IMR-90 (cell line): ENCODE results near the gene GAREM1. TPM values are rescaled to one million over a fixed set of nuclear protein-coding genes. Genes with fewer than 3 reads are reported as not detected.

Experiments
- ATAC-seq: fragments of 200-7000 bp; cut with Tn5 transposase; 2 replicates; pipeline ENCODE4 v1.9.1; 2020; ENCODE audit warnings: low read depth, mild to moderate bottlenecking, moderate library complexity
- BruUV-seq: library from RNA; stranded (reverse); fragments of 400-500 nt; replicated peaks from 2 replicates; lab custom pipeline; 2021; lab: Mats Ljungman, UMichigan
- CTCF ChIA-PET: fragments of 300-600 bp; formaldehyde crosslinking; extraction: SDS; loops from one replicate; lab custom pipeline; 2021; ENCODE audit warnings: antibody characterized with exemption; lab: Yijun Ruan, JAX
- POLR2A ChIA-PET: fragments of 300-600 bp; sonication (Branson Sonifier 250); formaldehyde crosslinking; loops from one replicate; lab custom pipeline; 2022; ENCODE audit warnings: antibody characterized with exemption; ENCODE audit not compliant: unreplicated experiment; lab: Charles Lee
- DNase-seq: peaks from one replicate; pipeline ENCODE4 v3.0.0; 2013
- H2AFZ ChIP-seq: replicated peaks from 2 replicates; pipeline ENCODE3; 2013; ENCODE audit warnings: low read length, mild to moderate bottlenecking; ENCODE audit not compliant: poor library complexity
- H2AK5ac ChIP-seq: 2 replicates; pipeline ENCODE4 v1.6.1; 2013; ENCODE audit warnings: low read depth, low read length, inconsistent platforms
- H2AK9ac ChIP-seq: replicated peaks from 2 replicates; pipeline ENCODE3; 2013; ENCODE audit warnings: mild to moderate bottlenecking, low read depth, low read length, moderate library complexity; ENCODE audit not compliant: poor library complexity
- H2BK120ac ChIP-seq: 2 replicates; pipeline ENCODE4 v1.6.1; 2013; ENCODE audit warnings: low read depth, low read length, inconsistent platforms
- H2BK15ac ChIP-seq: 3 replicates; pipeline ENCODE4 v1.6.1; 2013; ENCODE audit warnings: low read depth, low read length, inconsistent platforms
- H2BK20ac ChIP-seq: 2 replicates; pipeline ENCODE4 v1.6.1; 2013; ENCODE audit warnings: low read depth, mild to moderate bottlenecking, inconsistent platforms, low read length, moderate library complexity
- H2BK5ac ChIP-seq: 2 replicates; pipeline ENCODE4 v1.6.1; 2013; ENCODE audit warnings: mild to moderate bottlenecking, low read depth, low read length, inconsistent platforms; ENCODE audit not compliant: poor library complexity, severe bottlenecking
- H3K14ac ChIP-seq: replicated peaks from 2 replicates; pipeline ENCODE4 v1.6.1; 2013; ENCODE audit warnings: low read depth, low read length, inconsistent platforms
- H3K18ac ChIP-seq: 2 replicates; pipeline ENCODE4 v1.6.1; 2013; ENCODE audit warnings: low read depth, low read length, control low read depth
- H3K23ac ChIP-seq: 2 replicates; pipeline ENCODE4 v1.6.1; 2013; ENCODE audit warnings: low read depth, low read length, inconsistent platforms
- H3K27ac ChIP-seq: 2 replicates; pipeline ENCODE4 v1.5.1; 2013; ENCODE audit warnings: mild to moderate bottlenecking, control low read depth, low read length; ENCODE audit not compliant: insufficient read depth
- H3K27me3 ChIP-seq: 2 replicates; pipeline ENCODE4 v1.6.1; 2013; ENCODE audit warnings: low read length; ENCODE audit not compliant: control insufficient read depth, insufficient read depth
- H3K36me3 ChIP-seq: 2 replicates; pipeline ENCODE4 v1.6.1; 2013; ENCODE audit warnings: low read length, mixed read lengths; ENCODE audit not compliant: control insufficient read depth, insufficient read depth
- H3K4ac ChIP-seq: 2 replicates; pipeline ENCODE4 v1.6.1; 2013; ENCODE audit warnings: low read depth, low read length, inconsistent platforms
- H3K4me1 ChIP-seq: 2 replicates; pipeline ENCODE4 v1.6.1; 2013; ENCODE audit warnings: low read length, mixed read lengths; ENCODE audit not compliant: control insufficient read depth, insufficient read depth
- H3K4me2 ChIP-seq: 2 replicates; pipeline ENCODE4 v1.6.1; 2013; ENCODE audit warnings: low read depth, mild to moderate bottlenecking, control low read depth, low read length, moderate library complexity
- H3K4me3 ChIP-seq: 2 replicates; pipeline ENCODE4 v1.5.1; 2013; ENCODE audit warnings: low read depth, mild to moderate bottlenecking, control low read depth, low read length, moderate library complexity; ENCODE audit not compliant: insufficient read depth
- H3K56ac ChIP-seq: 2 replicates; pipeline ENCODE4 v1.6.1; 2013; ENCODE audit warnings: low read length, inconsistent platforms; ENCODE audit not compliant: insufficient read depth; ENCODE audit errors: extremely low read depth
- H3K79me1 ChIP-seq, 2 experiments: 2 replicates each; pipeline ENCODE4 v1.6.1; 2013; ENCODE audit warnings: low read length in 2 of 2, inconsistent platforms in 1 of 2, low read depth in 1 of 2
- H3K9ac ChIP-seq: 2 replicates; pipeline ENCODE4 v1.6.1; 2013; ENCODE audit warnings: low read depth, low read length, control low read depth
- H3K9me1 ChIP-seq: 2 replicates; pipeline ENCODE4 v1.6.1; 2013; ENCODE audit warnings: low read length, inconsistent platforms; ENCODE audit not compliant: insufficient read depth
- H3K9me3 ChIP-seq: 2 replicates; pipeline ENCODE4 v1.6.1; 2013; ENCODE audit warnings: low read length; ENCODE audit not compliant: control insufficient read depth, insufficient read depth
- H4K20me1 ChIP-seq: 2 replicates; pipeline ENCODE4 v1.6.1; 2013; ENCODE audit warnings: low read length, inconsistent platforms; ENCODE audit not compliant: insufficient read depth
- H4K5ac ChIP-seq: 2 replicates; pipeline ENCODE4 v1.6.1; 2013; ENCODE audit warnings: mild to moderate bottlenecking, low read depth, low read length, control low read depth
- H4K8ac ChIP-seq, 2 experiments: 2 replicates each; pipeline ENCODE4 v1.6.1; 2013; ENCODE audit warnings: low read depth in 2 of 2, low read length in 2 of 2, control low read depth in 1 of 2, inconsistent platforms in 1 of 2
- H4K91ac ChIP-seq: 2 replicates; pipeline ENCODE4 v1.6.1; 2013; ENCODE audit warnings: low read depth, low read length, inconsistent platforms; ENCODE audit not compliant: insufficient read depth
- BHLHE40 ChIP-seq: fragments of 150-350 bp; IDR thresholded peaks from 2 replicates; pipeline ENCODE4 v1.6.1; 2016; ENCODE audit warnings: mild to moderate bottlenecking, low read depth, low read length
- CEBPB ChIP-seq: IDR thresholded peaks from 2 replicates; pipeline ENCODE4 v1.6.1; 2012; ENCODE audit warnings: low read depth, low read length, improper control_type of control experiment
- CHD1 ChIP-seq: IDR thresholded peaks from 2 replicates; pipeline ENCODE4 v1.6.1; 2012; ENCODE audit warnings: low read depth, low read length, improper control_type of control experiment
- FOS ChIP-seq: fragments of 150-350 bp; IDR thresholded peaks from 2 replicates; pipeline ENCODE4 v1.6.1; 2016; ENCODE audit warnings: low read depth, low read length
- MAFK ChIP-seq: IDR thresholded peaks from 2 replicates; pipeline ENCODE4 v1.6.1; 2012; ENCODE audit warnings: low read depth, low read length, improper control_type of control experiment
- MAZ ChIP-seq: IDR thresholded peaks from 2 replicates; pipeline ENCODE4 v1.6.1; 2012; ENCODE audit warnings: low read depth, mild to moderate bottlenecking, low read length, improper control_type of control experiment, moderate library complexity, borderline replicate concordance
- MXI1 ChIP-seq: IDR thresholded peaks from 2 replicates; pipeline ENCODE4 v1.6.1; 2012; ENCODE audit warnings: low read depth, mild to moderate bottlenecking, low read length, moderate library complexity, borderline replicate concordance
- NFE2L2 ChIP-seq: fragments of 150-350 bp; IDR thresholded peaks from 2 replicates; pipeline ENCODE4 v1.6.1; 2016; ENCODE audit warnings: low read depth, mild to moderate bottlenecking, low read length
- POLR2A ChIP-seq: IDR thresholded peaks from 2 replicates; pipeline ENCODE4 v1.6.1; 2012; ENCODE audit warnings: mild to moderate bottlenecking, low read depth, low read length
- RCOR1 ChIP-seq: IDR thresholded peaks from 2 replicates; pipeline ENCODE4 v1.6.1; 2012; ENCODE audit warnings: mild to moderate bottlenecking, low read length, improper control_type of control experiment; ENCODE audit not compliant: insufficient replicate concordance
- RFX5 ChIP-seq: IDR thresholded peaks from 2 replicates; pipeline ENCODE4 v1.8.0; 2012; ENCODE audit warnings: low read depth, mild to moderate bottlenecking, low read length, moderate library complexity
- WGBS, 2 experiments: methylation state at CpG; one replicate each; pipeline versions ENCODE4 v1.1.5 to v1.1.7; 2013; ENCODE audit warnings: missing lambda C conversion rate in 2 of 2; ENCODE audit not compliant: insufficient read length in 1 of 2; ENCODE audit errors: extremely low coverage in 2 of 2; 5-methylcytosine and 5-hydroxymethylcytosine counted together
- dilution Hi-C: fragments of 300-500 bp; cut with HindIII; formaldehyde crosslinking; loops from one replicate; pipeline ENCODE4 v1.14.3; 2018; ENCODE audit warnings: low sequenced_read_pairs; ENCODE audit not compliant: unreplicated experiment
- in situ Hi-C: fragments of 300-500 bp; cut with MboI; formaldehyde crosslinking; loops from 3 replicates; pipeline ENCODE4 v1.14.3; 2019; ENCODE audit warnings: low sequenced_read_pairs, inconsistent platforms, mixed read lengths
- intact Hi-C: fragments of 100-400 bp; cut with micrococcal nuclease; formaldehyde crosslinking; loops from 2 replicates; pipeline ENCODE4 v1.10.0; 2022
- polyA plus RNA-seq, 3 experiments: library from polyadenylated mRNA; depleted of rRNA; stranded (reverse); fragments of >200 nt; gene quantifications; 2 replicates each; pipeline ENCODE4 v1.2.3, GENCODE V29; 2012; ENCODE audit warnings: low replicate concordance in 1 of 3
- total RNA-seq: library from RNA; depleted of rRNA; stranded (reverse); fragments of >200 nt; gene quantifications from 2 replicates; pipeline ENCODE4 v1.2.3, GENCODE V29; 2012
- TF ChIP-seq, protein P1 (sequence below): conservative IDR thresholded peaks from 2 replicates; pipeline ENCODE4 v1.5.1; 2012; ENCODE audit warnings: mild to moderate bottlenecking, low read depth, low read length, improper control_type of control experiment
- TF ChIP-seq, protein P2 (sequence below): fragments of 150-350 bp; IDR thresholded peaks from 2 replicates; pipeline ENCODE4 v1.6.1; 2017; ENCODE audit warnings: mild to moderate bottlenecking, antibody characterized with exemption, low read length, low read depth

The GAREM1 gene
- total and polyA plus RNA-seq, 2 of the 4 experiments (the other 2 are of a cell fraction): 1.4 to 2.3 TPM

- TF ChIP-seq RFX5: no peak
Measured at GRCh38 chr18:32435631-32436500, 34.8 kb downstream of the GAREM1 start (continued).

- intact Hi-C loops: no loop called here
- Histone ChIP-seq H3K14ac (no peak overlapping the region), H3K9me3 (no peaks in the 10 kb centered on the region), H2BK120ac (no peak overlapping the region), H4K20me1 (no peaks in the 10 kb centered on the region), H3K23ac (no peak overlapping the region), H3K9ac (no peak overlapping the region), H3K4me1 (no peaks in the 10 kb centered on the region), H3K4ac (no peak overlapping the region), H4K5ac (no peak overlapping the region), H3K4me2 (no peak overlapping the region), H3K36me3 (no peaks in the 10 kb centered on the region), H3K27ac (no peak overlapping the region), H3K4me3 (no peak overlapping the region), H4K91ac (no peak overlapping the region), H2BK15ac (no peak overlapping the region), H4K8ac (no peak overlapping the region), H2AFZ (no peak overlapping the region), H2BK5ac (no peak overlapping the region), H2AK5ac (no peak overlapping the region), H3K56ac (no peak overlapping the region), H3K18ac (no peak overlapping the region), H3K79me1 (no peaks in the 10 kb centered on the region), H3K27me3 (no peaks in the 10 kb centered on the region), H2AK9ac (no peak overlapping the region), H3K9me1 (no peaks in the 10 kb centered on the region), H2BK20ac (no peak overlapping the region)
- dilution Hi-C loops: no loop called here
- in situ Hi-C loops: no loop called here
- no CpG with 5 or more reads among the region's 2 CpGs for WGBS, 2 experiments
- ATAC-seq: no peak
- no TSS peak for BruUV-seq
- DNase-seq: no peak
- ChIA-PET CTCF (no interaction called here), POLR2A (no interaction called here)
- TF ChIP-seq FOS (no peak), CEBPB (no peak), RCOR1 (no peak), MAFK (no peak), MAZ (no peak), MXI1 (no peak), POLR2A (no peak), BHLHE40 (no peak), CHD1 (no peak), NFE2L2 (no peak)
- TF ChIP-seq, protein P1, sequence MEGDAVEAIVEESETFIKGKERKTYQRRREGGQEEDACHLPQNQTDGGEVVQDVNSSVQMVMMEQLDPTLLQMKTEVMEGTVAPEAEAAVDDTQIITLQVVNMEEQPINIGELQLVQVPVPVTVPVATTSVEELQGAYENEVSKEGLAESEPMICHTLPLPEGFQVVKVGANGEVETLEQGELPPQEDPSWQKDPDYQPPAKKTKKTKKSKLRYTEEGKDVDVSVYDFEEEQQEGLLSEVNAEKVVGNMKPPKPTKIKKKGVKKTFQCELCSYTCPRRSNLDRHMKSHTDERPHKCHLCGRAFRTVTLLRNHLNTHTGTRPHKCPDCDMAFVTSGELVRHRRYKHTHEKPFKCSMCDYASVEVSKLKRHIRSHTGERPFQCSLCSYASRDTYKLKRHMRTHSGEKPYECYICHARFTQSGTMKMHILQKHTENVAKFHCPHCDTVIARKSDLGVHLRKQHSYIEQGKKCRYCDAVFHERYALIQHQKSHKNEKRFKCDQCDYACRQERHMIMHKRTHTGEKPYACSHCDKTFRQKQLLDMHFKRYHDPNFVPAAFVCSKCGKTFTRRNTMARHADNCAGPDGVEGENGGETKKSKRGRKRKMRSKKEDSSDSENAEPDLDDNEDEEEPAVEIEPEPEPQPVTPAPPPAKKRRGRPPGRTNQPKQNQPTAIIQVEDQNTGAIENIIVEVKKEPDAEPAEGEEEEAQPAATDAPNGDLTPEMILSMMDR: no peak
- TF ChIP-seq, protein P2, sequence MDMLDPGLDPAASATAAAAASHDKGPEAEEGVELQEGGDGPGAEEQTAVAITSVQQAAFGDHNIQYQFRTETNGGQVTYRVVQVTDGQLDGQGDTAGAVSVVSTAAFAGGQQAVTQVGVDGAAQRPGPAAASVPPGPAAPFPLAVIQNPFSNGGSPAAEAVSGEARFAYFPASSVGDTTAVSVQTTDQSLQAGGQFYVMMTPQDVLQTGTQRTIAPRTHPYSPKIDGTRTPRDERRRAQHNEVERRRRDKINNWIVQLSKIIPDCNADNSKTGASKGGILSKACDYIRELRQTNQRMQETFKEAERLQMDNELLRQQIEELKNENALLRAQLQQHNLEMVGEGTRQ: no peak
Measured at GRCh38 chr18:32431753-32432152, 38.9 kb downstream of the GAREM1 start.
